PC-9 (cell line): Measurements from ENCODE around the gene BMERB1. TPM values are rescaled to one million over a fixed set of nuclear protein-coding genes. Genes with fewer than 3 reads are reported as not detected.
"Not testable (repeated sequence)": the region's sequence is repeated elsewhere in the genome, so short reads cannot be mapped to it uniquely, and the experiment has no call there.

Experiments used
- BruUV-seq: library from RNA; stranded (reverse); fragments of 400-500 nt; replicated peaks from 2 replicates; lab custom pipeline; 2021; lab: Mats Ljungman, UMichigan
- CTCF ChIA-PET: fragments of 300-600 bp; sonication (Branson Sonifier 250); formaldehyde crosslinking; loops from one replicate; lab custom pipeline; 2022; ENCODE audit warnings: antibody characterized with exemption; lab: Charles Lee
- POLR2A ChIA-PET: fragments of 300-600 bp; sonication (Branson Sonifier 250); formaldehyde crosslinking; loops from one replicate; lab custom pipeline; 2022; ENCODE audit warnings: antibody characterized with exemption; ENCODE audit not compliant: unreplicated experiment; lab: Charles Lee
- DNase-seq, 2 experiments: peaks; one replicate each; pipeline versions ENCODE4 v3.0.0 to v3.0.0-alpha.2; 2015 to 2022; ENCODE audit warnings: mixed read lengths in 1 of 2
- H2AFZ ChIP-seq: fragments of 200-600 bp; sonication (generic); 2 replicates; pipeline ENCODE4 v1.8.1; 2017; ENCODE audit warnings: antibody characterized with exemption
- H3F3A ChIP-seq: fragments of 200-600 bp; sonication (generic); 2 replicates; pipeline ENCODE4 v1.8.1; 2017; ENCODE audit warnings: antibody characterized with exemption, mild to moderate bottlenecking, low read depth; ENCODE audit not compliant: insufficient read depth
- H3K27ac ChIP-seq: fragments of 200-600 bp; sonication (generic); 2 replicates; pipeline ENCODE4 v1.6.1; 2016; ENCODE audit warnings: mixed run types
- H3K27me3 ChIP-seq: fragments of 200-600 bp; sonication (generic); 2 replicates; pipeline ENCODE4 v1.6.1; 2016; ENCODE audit warnings: low read depth, mixed run types; ENCODE audit not compliant: insufficient read depth
- H3K36me3 ChIP-seq: fragments of 200-600 bp; sonication (generic); 2 replicates; pipeline ENCODE4 v1.6.1; 2016; ENCODE audit warnings: low read depth, mixed run types
- H3K4me1 ChIP-seq: fragments of 200-600 bp; sonication (generic); replicated peaks from 2 replicates; pipeline ENCODE4 v1.6.1; 2016; ENCODE audit warnings: mixed run types; ENCODE audit not compliant: insufficient read depth
- H3K4me2 ChIP-seq: fragments of 200-600 bp; sonication (generic); 2 replicates; pipeline ENCODE4 v1.6.1; 2017; ENCODE audit warnings: mixed run types
- H3K4me3 ChIP-seq: fragments of 200-600 bp; sonication (generic); 2 replicates; pipeline ENCODE4 v1.6.1; 2016; ENCODE audit warnings: mixed run types
- H3K79me2 ChIP-seq: fragments of 200-600 bp; sonication (generic); 2 replicates; pipeline ENCODE4 v1.6.1; 2017; ENCODE audit warnings: low read depth, mixed run types
- H3K9me2 ChIP-seq: fragments of 200-600 bp; sonication (generic); 2 replicates; pipeline ENCODE4 v1.8.1; 2017; ENCODE audit warnings: mild to moderate bottlenecking; ENCODE audit not compliant: insufficient read depth
- H3K9me3 ChIP-seq: fragments of 200-600 bp; sonication (generic); 2 replicates; pipeline ENCODE4 v1.8.1; 2016; ENCODE audit warnings: low read depth; ENCODE audit not compliant: insufficient read depth
- H4K20me1 ChIP-seq: fragments of 200-600 bp; sonication (generic); 2 replicates; pipeline ENCODE4 v1.8.1; 2017; ENCODE audit not compliant: insufficient read depth
- EZH2 ChIP-seq: fragments of 200-600 bp; sonication (generic); IDR thresholded peaks from 2 replicates; pipeline ENCODE4 v1.8.0; 2017; ENCODE audit warnings: antibody characterized with exemption, low read depth
- intact Hi-C: fragments of 100-400 bp; cut with micrococcal nuclease; formaldehyde crosslinking; loops from one replicate; pipeline ENCODE4 v1.10.0; 2022; ENCODE audit not compliant: unreplicated experiment
- total RNA-seq: library from RNA; stranded (reverse); gene quantifications from 2 replicates; pipeline ENCODE4 v1.2.3, GENCODE V29; 2021
- TF ChIP-seq, protein P1 (sequence below): fragments of 200-600 bp; sonication (generic); conservative IDR thresholded peaks from 2 replicates; pipeline ENCODE4 v1.6.1; 2017; ENCODE audit warnings: mixed run types, antibody characterized with exemption, mild to moderate bottlenecking, moderate library complexity

The BMERB1 gene
- total RNA-seq, 1 experiment from 2014 or later: 4.3 TPM

DNA sequence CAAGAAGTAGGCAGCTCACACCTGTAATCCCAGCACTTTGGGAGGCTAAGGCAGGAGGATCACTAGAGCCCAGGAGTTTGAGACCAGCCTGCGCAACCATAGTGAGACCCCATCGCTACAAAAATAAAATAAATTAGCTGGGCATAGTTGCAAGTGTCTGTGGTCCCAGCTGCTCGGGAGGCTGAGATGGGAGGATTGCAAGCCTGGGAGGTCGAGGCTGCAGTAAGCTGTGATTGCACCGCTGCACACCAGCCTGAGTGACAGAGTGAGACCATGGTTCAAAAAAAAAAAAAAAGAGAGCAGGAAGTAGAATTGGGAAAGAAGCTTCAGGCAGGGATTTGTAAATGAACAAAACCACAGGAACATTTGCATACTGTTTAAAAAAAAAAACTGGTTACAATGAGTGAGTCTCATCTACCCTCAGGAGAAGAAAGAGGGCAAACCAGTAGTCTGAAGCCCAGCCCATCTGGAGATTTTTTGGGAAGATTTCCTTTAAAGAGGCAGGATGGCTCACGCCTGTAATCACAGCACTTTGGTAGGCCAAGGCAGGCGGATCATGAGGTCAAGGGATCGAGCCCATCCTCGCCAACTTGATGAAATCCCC lies 30.9 kb upstream of the BMERB1 start:
- Histone ChIP-seq H3K9me2 (no peaks in the 10 kb centered on the region), H4K20me1 (no peaks in the 10 kb centered on the region), H3K36me3 (no peaks in the 10 kb centered on the region), H3K79me2 (no peaks in the 10 kb centered on the region), H3K4me2 (peak overlapping the region; percentile 16; the same call in 1 of the 2 replicates), H3K27ac (peak overlapping the region; percentile 32), H3F3A (peaks cover 15% of the 10 kb centered on the region; the same call in 1 of the 2 replicates), H3K9me3 (no peaks in the 10 kb centered on the region), H3K4me3 (no peak overlapping the region), H3K27me3 (no peaks in the 10 kb centered on the region), H2AFZ (no peak overlapping the region), H3K4me1 (peaks cover 9% of the 10 kb centered on the region)
- intact Hi-C loops: no loop called here
- BruUV-seq: no TSS peak
- ChIA-PET CTCF (interaction anchor here (0.7 kb wide), 1 partner anchor 64 kb away, joined by 3 read pairs; no protein-coding TSS in a partner anchor), POLR2A (interaction anchor here (0.6 kb wide), 1 partner anchor 54 kb away, joined by 8 read pairs; no protein-coding TSS in a partner anchor)
- DNase-seq: peak; percentile 25 to 81
- TF ChIP-seq, protein P1, sequence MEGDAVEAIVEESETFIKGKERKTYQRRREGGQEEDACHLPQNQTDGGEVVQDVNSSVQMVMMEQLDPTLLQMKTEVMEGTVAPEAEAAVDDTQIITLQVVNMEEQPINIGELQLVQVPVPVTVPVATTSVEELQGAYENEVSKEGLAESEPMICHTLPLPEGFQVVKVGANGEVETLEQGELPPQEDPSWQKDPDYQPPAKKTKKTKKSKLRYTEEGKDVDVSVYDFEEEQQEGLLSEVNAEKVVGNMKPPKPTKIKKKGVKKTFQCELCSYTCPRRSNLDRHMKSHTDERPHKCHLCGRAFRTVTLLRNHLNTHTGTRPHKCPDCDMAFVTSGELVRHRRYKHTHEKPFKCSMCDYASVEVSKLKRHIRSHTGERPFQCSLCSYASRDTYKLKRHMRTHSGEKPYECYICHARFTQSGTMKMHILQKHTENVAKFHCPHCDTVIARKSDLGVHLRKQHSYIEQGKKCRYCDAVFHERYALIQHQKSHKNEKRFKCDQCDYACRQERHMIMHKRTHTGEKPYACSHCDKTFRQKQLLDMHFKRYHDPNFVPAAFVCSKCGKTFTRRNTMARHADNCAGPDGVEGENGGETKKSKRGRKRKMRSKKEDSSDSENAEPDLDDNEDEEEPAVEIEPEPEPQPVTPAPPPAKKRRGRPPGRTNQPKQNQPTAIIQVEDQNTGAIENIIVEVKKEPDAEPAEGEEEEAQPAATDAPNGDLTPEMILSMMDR: no peak
- TF ChIP-seq EZH2: no peak

DNA sequence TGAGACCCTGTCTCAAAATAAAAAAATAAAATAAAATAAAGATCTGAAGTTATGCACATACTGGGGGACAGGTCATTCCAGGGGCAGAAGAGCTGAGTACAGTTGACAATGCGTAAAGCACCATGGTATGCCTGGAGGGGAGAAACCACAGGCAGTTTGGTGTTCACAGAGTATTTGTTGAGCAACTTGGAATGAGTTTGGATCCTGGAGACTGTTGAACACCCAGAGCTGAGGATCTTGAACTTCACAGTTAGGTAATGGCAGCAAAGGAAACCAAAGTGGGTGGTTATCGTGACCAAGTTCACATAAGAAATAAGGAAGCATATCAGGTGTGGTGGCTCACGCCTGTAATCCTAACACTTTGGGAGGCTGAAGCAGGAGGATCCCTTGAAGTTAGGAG lies 30.3 kb upstream of the BMERB1 start:
- H3K9me3 ChIP-seq, H3K36me3 ChIP-seq, H3K4me3 ChIP-seq, H3K4me1 ChIP-seq, H3K79me2 ChIP-seq, H3K27me3 ChIP-seq, intact Hi-C loops, H4K20me1 ChIP-seq, POLR2A ChIA-PET, H2AFZ ChIP-seq, BruUV-seq, CTCF ChIA-PET, H3K9me2 ChIP-seq: not testable (repeated sequence)
- H3K27ac ChIP-seq: peak overlapping the region; percentile 32
- peaks cover 15% of the 10 kb centered on the region; the same call in 1 of the 2 replicates for H3F3A ChIP-seq
- peak overlapping the region; percentile 16; the same call in 1 of the 2 replicates for H3K4me2 ChIP-seq
- DNase-seq: peak in 1 of 2 experiments; percentile 46

DNA sequence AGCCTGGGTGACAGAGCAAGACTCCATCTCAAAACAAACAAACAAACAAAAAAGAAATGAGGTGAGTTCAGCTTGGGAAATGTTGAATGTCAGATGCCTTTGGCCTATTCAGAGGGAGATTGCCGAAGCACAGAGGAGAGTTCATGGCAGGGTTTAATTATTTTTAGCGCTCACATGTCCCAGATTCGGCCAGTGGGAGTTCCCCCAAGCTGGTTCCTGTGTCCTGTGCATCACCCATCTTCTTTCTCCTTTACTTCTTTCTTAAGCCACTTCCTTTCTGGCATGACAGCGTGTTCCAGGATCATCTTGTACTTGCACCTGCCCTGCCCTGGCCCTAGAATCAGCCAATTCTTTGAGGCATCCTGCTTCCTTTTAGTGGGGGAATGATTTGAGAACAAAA lies 29.6 kb upstream of the BMERB1 start:
- intact Hi-C loops: no loop called here
- Histone ChIP-seq H2AFZ (no peak overlapping the region), H3K9me2 (no peaks in the 10 kb centered on the region), H3K9me3 (no peaks in the 10 kb centered on the region), H3K27ac (no peak overlapping the region), H3F3A (peaks cover 15% of the 10 kb centered on the region; the same call in 1 of the 2 replicates), H4K20me1 (no peaks in the 10 kb centered on the region), H3K36me3 (no peaks in the 10 kb centered on the region), H3K4me1 (peaks cover 9% of the 10 kb centered on the region), H3K4me3 (no peak overlapping the region), H3K79me2 (no peaks in the 10 kb centered on the region), H3K27me3 (no peaks in the 10 kb centered on the region), H3K4me2 (no peak overlapping the region)
- BruUV-seq: no TSS peak
- DNase-seq: no peak
- TF ChIP-seq EZH2: no peak
- TF ChIP-seq, protein P1: no peak
- POLR2A ChIA-PET: no interaction called here
- CTCF ChIA-PET: no interaction called here

DNA sequence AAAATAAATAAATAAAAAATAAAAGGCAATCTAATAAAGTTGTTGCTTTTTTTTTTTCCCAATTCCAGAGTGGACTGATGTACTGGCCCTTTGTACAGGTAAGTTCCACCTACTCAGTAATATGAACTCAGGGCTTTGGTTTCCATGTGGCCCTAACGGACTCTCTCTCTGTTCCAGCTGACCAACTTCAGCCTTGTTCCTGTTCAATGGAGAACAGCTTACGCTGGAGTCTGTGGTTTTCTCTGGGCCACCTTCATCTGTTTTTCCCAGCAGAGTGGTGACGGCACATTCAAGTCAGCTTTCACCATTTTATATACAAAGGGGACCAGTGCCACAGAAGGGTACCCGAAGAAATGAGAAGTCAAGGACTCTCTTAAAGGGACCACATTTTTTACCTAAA lies 26.6 kb upstream of the BMERB1 start:
- not testable (repeated sequence) for H3K27ac ChIP-seq, BruUV-seq, H4K20me1 ChIP-seq

DNA sequence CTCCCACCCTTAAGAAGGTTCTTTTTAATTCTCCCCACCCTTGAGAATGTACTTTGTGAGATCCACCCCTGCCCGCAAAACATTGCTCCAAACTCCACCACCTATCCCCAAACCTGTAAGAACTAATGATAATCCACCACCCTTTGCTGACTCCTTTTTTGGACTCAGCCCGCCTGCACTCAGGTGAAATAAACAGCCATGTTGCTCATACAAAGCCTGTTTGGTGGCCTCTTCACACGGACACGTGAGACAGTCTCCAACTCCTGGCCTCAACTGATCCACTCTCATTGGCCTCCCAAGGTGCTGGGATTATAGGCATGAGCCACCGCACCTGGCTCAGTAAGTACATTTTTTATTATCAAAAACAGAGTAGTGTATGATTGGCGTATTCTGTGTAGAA lies 24.9 kb upstream of the BMERB1 start:
- BruUV-seq, H3K4me1 ChIP-seq: not testable (repeated sequence)

More for the DNA sequence above, 26.6 kb upstream of the BMERB1 start:
- H3F3A ChIP-seq, DNase-seq, H3K4me2 ChIP-seq, H3K36me3 ChIP-seq, intact Hi-C loops, H3K9me2 ChIP-seq, H3K9me3 ChIP-seq, H3K4me1 ChIP-seq, H3K4me3 ChIP-seq, POLR2A ChIA-PET, CTCF ChIA-PET, H3K79me2 ChIP-seq, H2AFZ ChIP-seq, H3K27me3 ChIP-seq: not testable (repeated sequence)

More for the DNA sequence above, 24.9 kb upstream of the BMERB1 start:
- H3K9me3 ChIP-seq, DNase-seq, H3K36me3 ChIP-seq, H3F3A ChIP-seq, H3K9me2 ChIP-seq, POLR2A ChIA-PET, H2AFZ ChIP-seq, H4K20me1 ChIP-seq, H3K27ac ChIP-seq, H3K4me2 ChIP-seq, H3K79me2 ChIP-seq, CTCF ChIA-PET, H3K4me3 ChIP-seq, intact Hi-C loops, H3K27me3 ChIP-seq: not testable (repeated sequence)
